Caco-2 (cell line): ENCODE results near the gene MARCKSL1. TPM values are rescaled to one million over a fixed set of nuclear protein-coding genes. Genes with fewer than 3 reads are reported as not detected.
A peak's percentile ranks its signal among the peaks of the same experiment; 100 is the strongest.

Source experiments
- BruUV-seq: library from RNA; stranded (reverse); fragments of 400-500 nt; replicated peaks from 2 replicates; lab custom pipeline; 2021; lab: Mats Ljungman, UMichigan
- CTCF ChIA-PET: fragments of 300-600 bp; sonication (Branson Sonifier 250); formaldehyde crosslinking; loops from one replicate; lab custom pipeline; 2022; ENCODE audit warnings: antibody characterized with exemption; lab: Charles Lee
- POLR2A ChIA-PET: fragments of 300-600 bp; sonication (Branson Sonifier 250); formaldehyde crosslinking; loops from one replicate; lab custom pipeline; 2022; ENCODE audit warnings: antibody characterized with exemption; lab: Charles Lee
- DNase-seq, 2 experiments: peaks; one replicate each; pipeline versions ENCODE4 v3.0.0 to v3.0.0-alpha.2; 2020 to 2022
- H3K27me3 ChIP-seq: replicated peaks from 2 replicates; pipeline ENCODE4 v1.6.0; 2011; ENCODE audit warnings: low read length; ENCODE audit not compliant: control insufficient read depth, insufficient read depth
- H3K36me3 ChIP-seq: 2 replicates; pipeline ENCODE4 v1.5.1; 2011; ENCODE audit warnings: low read length; ENCODE audit not compliant: control insufficient read depth, insufficient read depth
- H3K4me1 ChIP-seq: fragments of 250-450 bp; sonication (Bioruptor Pico); 2 replicates; pipeline ENCODE4 v1.5.1; 2020; ENCODE audit warnings: mild to moderate bottlenecking
- H3K4me3 ChIP-seq: 2 replicates; pipeline ENCODE4 v1.5.1; 2011; ENCODE audit warnings: low read depth, mild to moderate bottlenecking, control low read depth, low read length
- H3K9me3 ChIP-seq: fragments of 250-450 bp; sonication (Bioruptor Pico); 2 replicates; pipeline ENCODE4 v1.5.1; 2020; ENCODE audit warnings: mild to moderate bottlenecking, moderate library complexity
- H3K27ac Mint-ChIP-seq: one replicate; pipeline ENCODE4 v1.8.0; 2022; ENCODE audit warnings: mixed read lengths; ENCODE audit not compliant: unreplicated experiment
- H3K27me3 Mint-ChIP-seq: one replicate; pipeline ENCODE4 v1.8.0; 2022; ENCODE audit warnings: mixed read lengths; ENCODE audit not compliant: insufficient read depth, unreplicated experiment
- H3K36me3 Mint-ChIP-seq: one replicate; pipeline ENCODE4 v1.8.0; 2022; ENCODE audit warnings: mild to moderate bottlenecking, mixed read lengths; ENCODE audit not compliant: insufficient read depth, unreplicated experiment
- H3K4me1 Mint-ChIP-seq: one replicate; pipeline ENCODE4 v1.8.0; 2022; ENCODE audit warnings: low read depth, mixed read lengths; ENCODE audit not compliant: unreplicated experiment
- H3K4me3 Mint-ChIP-seq: one replicate; pipeline ENCODE4 v1.8.0; 2022; ENCODE audit warnings: mild to moderate bottlenecking, moderate library complexity, mixed read lengths; ENCODE audit not compliant: unreplicated experiment
- H3K9me3 Mint-ChIP-seq: one replicate; pipeline ENCODE4 v1.8.0; 2022; ENCODE audit warnings: mixed read lengths; ENCODE audit not compliant: unreplicated experiment
- CTCF ChIP-seq, 2 experiments: fragments of 200-600 bp in 1 of 2; IDR thresholded peaks; 1 replicate in 1 of 2; 2 replicates in 1 of 2; pipeline versions ENCODE4 v1.5.1 to v1.8.0; 2011 to 2022; ENCODE audit warnings: antibody characterized with exemption in 1 of 2, control low read depth in 1 of 2, inconsistent platforms in 1 of 2, low read depth in 1 of 2, low read length in 1 of 2, mild to moderate bottlenecking in 1 of 2, moderate library complexity in 1 of 2; ENCODE audit not compliant: insufficient read depth in 1 of 2, severe bottlenecking in 1 of 2, unreplicated experiment in 1 of 2
- intact Hi-C: fragments of 100-400 bp; cut with micrococcal nuclease; formaldehyde crosslinking; loops from one replicate; pipeline ENCODE4 v1.10.0; 2022; ENCODE audit not compliant: unreplicated experiment
- total RNA-seq: library from RNA; stranded (reverse); gene quantifications from 2 replicates; pipeline ENCODE4 v1.2.3, GENCODE V29; 2022

Gene MARCKSL1
- total RNA-seq, 1 experiment from 2014 or later = 150 TPM

GRCh38 chr1:32353886-32354570 lies 18.0 kb upstream of the MARCKSL1 start:
- intact Hi-C loops = loop anchor here (5.0 kb wide), 1 partner anchor 137 kb away; no protein-coding TSS in a partner anchor
- no TSS peak for BruUV-seq
- DNase-seq = no peak
- Histone ChIP-seq H3K4me1 (peaks cover 17% of the 10 kb centered on the region), H3K4me3 (no peak overlapping the region), H3K27me3 (no peaks in the 10 kb centered on the region), H3K36me3 (no peaks in the 10 kb centered on the region; the same call in 1 of the 2 replicates), H3K9me3 (no peaks in the 10 kb centered on the region)
- H3K36me3 Mint-ChIP-seq = peaks cover 8% of the 10 kb centered on the region
- no peaks in the 10 kb centered on the region for H3K9me3 Mint-ChIP-seq
- peaks cover 13% of the 10 kb centered on the region for H3K4me1 Mint-ChIP-seq
- ChIA-PET CTCF (interaction anchor here (0.7 kb wide), 1 partner anchor 46 kb away, joined by 4 read pairs; no protein-coding TSS in a partner anchor), POLR2A (no interaction called here)
- no peak for TF ChIP-seq CTCF (IDR thresholded peaks at IDR 0.05; ENCODE audit: insufficient read depth in 1 of 2, low read depth in 1 of 2, low read length in 1 of 2, severe bottlenecking in 1 of 2, unreplicated experiment in 1 of 2)
- H3K27ac Mint-ChIP-seq = peak overlapping the region; percentile 60
- no peaks in the 10 kb centered on the region for H3K27me3 Mint-ChIP-seq
- H3K4me3 Mint-ChIP-seq = peak overlapping the region; percentile 66

DNA sequence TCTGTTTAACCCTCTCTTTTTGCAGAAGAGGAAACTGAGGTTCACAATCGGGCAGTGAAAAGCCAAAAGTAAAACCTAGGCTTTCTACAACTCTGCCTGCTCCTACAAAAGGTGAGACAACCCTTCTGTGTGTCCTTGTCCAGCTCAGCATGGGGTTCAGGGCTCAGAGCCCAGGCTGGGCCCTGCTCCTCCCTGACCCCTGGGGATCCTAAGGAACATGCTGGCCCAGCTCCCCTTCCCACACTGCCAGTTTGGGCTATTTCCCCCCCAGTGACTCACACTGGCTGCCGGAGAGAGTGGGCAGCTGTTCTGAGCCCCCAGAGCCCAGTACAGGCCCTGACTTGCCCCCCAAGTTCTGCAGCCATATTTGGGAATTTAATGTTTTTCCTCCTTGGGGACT lies 17.4 kb upstream of the MARCKSL1 start:
- TF ChIP-seq CTCF (IDR thresholded peaks at IDR 0.05; ENCODE audit: insufficient read depth in 1 of 2, low read depth in 1 of 2, low read length in 1 of 2, severe bottlenecking in 1 of 2, unreplicated experiment in 1 of 2) = no peak
- no peaks in the 10 kb centered on the region for H3K27me3 ChIP-seq
- DNase-seq = no peak
- ChIA-PET CTCF (no interaction called here), POLR2A (no interaction called here)
- peak overlapping the region; percentile 66 for H3K4me3 Mint-ChIP-seq
- BruUV-seq = no TSS peak
- peaks cover 8% of the 10 kb centered on the region for H3K36me3 Mint-ChIP-seq
- peak overlapping the region; percentile 60 for H3K27ac Mint-ChIP-seq
- no peak overlapping the region for H3K4me3 ChIP-seq
- no peaks in the 10 kb centered on the region for H3K9me3 Mint-ChIP-seq
- peaks cover 13% of the 10 kb centered on the region for H3K4me1 Mint-ChIP-seq
- no peaks in the 10 kb centered on the region for H3K27me3 Mint-ChIP-seq
- no peaks in the 10 kb centered on the region for H3K9me3 ChIP-seq
- H3K4me1 ChIP-seq = peaks cover 14% of the 10 kb centered on the region
- H3K36me3 ChIP-seq = no peaks in the 10 kb centered on the region; the same call in 1 of the 2 replicates
- intact Hi-C loops = loop anchor here (5.0 kb wide), 1 partner anchor 136 kb away; no protein-coding TSS in a partner anchor

DNA sequence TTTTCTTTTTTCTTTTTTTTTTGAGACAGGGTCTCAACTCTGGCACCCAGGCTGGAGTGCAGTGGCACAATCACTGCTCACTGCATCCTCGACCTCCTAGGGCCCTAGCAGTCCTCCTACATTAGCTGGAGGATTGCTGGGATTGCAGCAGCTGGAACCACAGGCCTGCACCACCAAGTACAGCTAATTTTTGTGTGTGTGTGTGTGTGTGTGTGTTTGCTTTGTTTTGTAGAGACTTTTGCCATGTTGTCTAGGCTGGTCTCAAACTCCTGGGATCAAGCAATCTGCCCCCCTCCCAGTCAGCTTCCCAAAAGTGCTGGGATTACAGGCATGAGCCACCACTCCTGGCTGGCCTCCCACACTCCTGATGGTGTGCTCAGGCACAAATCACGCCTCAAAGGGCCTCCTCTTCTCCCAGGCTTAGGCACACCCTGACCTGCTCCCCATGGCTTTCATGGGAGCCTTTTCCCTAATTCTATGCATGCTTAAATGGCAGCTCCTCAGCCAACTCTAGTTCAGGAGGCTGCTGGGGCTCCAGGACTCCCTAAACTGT lies 16.9 kb upstream of the MARCKSL1 start:
- no peak for TF ChIP-seq CTCF (IDR thresholded peaks at IDR 0.05; ENCODE audit: insufficient read depth in 1 of 2, low read depth in 1 of 2, low read length in 1 of 2, severe bottlenecking in 1 of 2, unreplicated experiment in 1 of 2)
- H3K27ac Mint-ChIP-seq = peak overlapping the region; percentile 60

More for the DNA sequence above, 16.9 kb upstream of the MARCKSL1 start:
- Mint-ChIP-seq H3K27me3 (no peaks in the 10 kb centered on the region), H3K4me3 (peak overlapping the region; percentile 75), H3K9me3 (no peaks in the 10 kb centered on the region), H3K36me3 (peaks cover 8% of the 10 kb centered on the region), H3K4me1 (peaks cover 13% of the 10 kb centered on the region)
- Histone ChIP-seq H3K27me3 (no peaks in the 10 kb centered on the region), H3K4me1 (peaks cover 9% of the 10 kb centered on the region), H3K9me3 (no peaks in the 10 kb centered on the region), H3K4me3 (no peak overlapping the region; the same call in 1 of the 2 replicates), H3K36me3 (no peaks in the 10 kb centered on the region; the same call in 1 of the 2 replicates)
- BruUV-seq = no TSS peak
- DNase-seq = no peak
- ChIA-PET POLR2A (interaction anchor here (2.6 kb wide), 1 partner anchor 17 kb away, joined by 17 read pairs; the partner anchor contains the start of gene MARCKSL1), CTCF (no interaction called here)
- intact Hi-C loops = loop anchor here (5.0 kb wide), 1 partner anchor 136 kb away; no protein-coding TSS in a partner anchor
